Stimulated activated CD4-positive, alpha-beta T cell treated with anti-CD3 and anti-CD28 coated beads, Interleukin-4, amount 100 ng/mL, for 4 hours (primary cell): Measurements from ENCODE around the gene MVK.

Experiments
- DNase-seq, 2 experiments: peaks; one replicate each; pipeline ENCODE4 v3.0.0-alpha.2; 2020

Gene MVK

GRCh38 chr12:109567967-109568366, 5.6 kb upstream of the MVK start:
- DNase-seq: no peak

- DNase-seq: no peak
Measured at GRCh38 chr12:109568486-109568885, 5.1 kb upstream of the MVK start.

- no peak for DNase-seq
Measured at GRCh38 chr12:109571773-109572505, 1.7 kb upstream of the MVK start.

GRCh38 chr12:109572506-109572845, 1.1 kb upstream of the MVK start:
- no peak for DNase-seq

- DNase-seq: no peak
Measured at GRCh38 chr12:109573914-109574244, 285 bp downstream of the MVK start.

- DNase-seq: no peak
Measured at GRCh38 chr12:109575683-109576082, 2.1 kb downstream of the MVK start.

- DNase-seq: no peak
Measured at GRCh38 chr12:109577311-109577710, 3.7 kb downstream of the MVK start.

- no peak for DNase-seq
Measured at GRCh38 chr12:109578330-109578927, 4.8 kb downstream of the MVK start.

GRCh38 chr12:109579639-109580038, 6.0 kb downstream of the MVK start:
- DNase-seq: no peak

- DNase-seq: no peak
Measured at GRCh38 chr12:109580272-109580671, 6.7 kb downstream of the MVK start.

- DNase-seq: no peak
Measured at GRCh38 chr12:109580684-109581333, 7.2 kb downstream of the MVK start.

- no peak for DNase-seq
Measured at GRCh38 chr12:109581334-109581691, 7.7 kb downstream of the MVK start.

- no peak for DNase-seq
Measured at GRCh38 chr12:109581856-109582255, 8.3 kb downstream of the MVK start.

- DNase-seq: no peak
Measured at GRCh38 chr12:109582636-109583035, 9.0 kb downstream of the MVK start.

GRCh38 chr12:109583733-109584132, 10.1 kb downstream of the MVK start:
- DNase-seq: no peak

- DNase-seq: no peak
Measured at GRCh38 chr12:109586385-109587296, 13.0 kb downstream of the MVK start.

GRCh38 chr12:109587921-109588320, 14.3 kb downstream of the MVK start:
- no peak for DNase-seq

- DNase-seq: no peak
Measured at GRCh38 chr12:109588461-109589239, 15.1 kb downstream of the MVK start.

GRCh38 chr12:109589240-109589590, 15.6 kb downstream of the MVK start:
- DNase-seq: no peak

- DNase-seq: no peak
Measured at GRCh38 chr12:109589691-109590245, 16.2 kb downstream of the MVK start.

GRCh38 chr12:109590566-109590965, 17.0 kb downstream of the MVK start:
- no peak for DNase-seq

- no peak for DNase-seq
Measured at GRCh38 chr12:109591041-109591440, 17.4 kb downstream of the MVK start.
